GM19238 (cell line): ENCODE results near the gene ASCL5.
A peak's percentile ranks its signal among the peaks of the same experiment; 100 is the strongest.

Experiments used
- DNase-seq: peaks from one replicate; pipeline ENCODE4 v3.0.0; 2011; ENCODE audit warnings: low spot score; ENCODE audit not compliant: insufficient read length

ASCL5 gene

DNA sequence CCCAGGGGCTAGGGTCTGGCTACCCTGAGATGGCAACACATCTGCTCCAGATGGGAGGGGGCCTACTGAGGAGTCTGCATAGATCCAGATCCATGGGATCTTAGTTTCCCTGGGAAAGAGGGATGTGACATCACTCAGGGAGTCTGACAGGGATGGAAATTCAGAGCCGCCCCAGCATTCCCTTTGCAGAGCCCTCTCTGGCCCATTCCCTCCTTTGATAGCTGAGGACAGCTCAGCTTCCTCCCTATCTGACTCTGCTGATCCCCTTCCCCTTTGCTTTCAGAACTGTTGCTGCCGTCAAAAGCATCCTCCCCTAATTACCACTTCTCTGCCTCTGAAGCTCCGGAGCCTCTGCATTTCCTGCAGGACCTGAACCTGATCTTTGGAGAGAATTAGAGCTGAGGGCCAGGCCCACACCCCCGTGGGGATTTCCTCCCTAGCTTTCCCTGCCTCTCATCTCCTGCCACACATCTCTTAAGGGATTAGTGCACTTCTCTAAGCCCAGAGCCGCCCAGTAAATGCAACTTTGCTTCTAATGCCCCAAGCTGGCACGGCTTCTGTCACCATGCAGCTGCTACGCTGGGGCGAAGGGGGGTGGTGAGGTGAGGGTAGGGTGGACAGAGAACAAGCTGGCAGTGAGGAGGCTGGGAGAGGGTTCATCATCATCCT is 9.5 kb upstream of the ASCL5 start:
- no peak for DNase-seq

DNA sequence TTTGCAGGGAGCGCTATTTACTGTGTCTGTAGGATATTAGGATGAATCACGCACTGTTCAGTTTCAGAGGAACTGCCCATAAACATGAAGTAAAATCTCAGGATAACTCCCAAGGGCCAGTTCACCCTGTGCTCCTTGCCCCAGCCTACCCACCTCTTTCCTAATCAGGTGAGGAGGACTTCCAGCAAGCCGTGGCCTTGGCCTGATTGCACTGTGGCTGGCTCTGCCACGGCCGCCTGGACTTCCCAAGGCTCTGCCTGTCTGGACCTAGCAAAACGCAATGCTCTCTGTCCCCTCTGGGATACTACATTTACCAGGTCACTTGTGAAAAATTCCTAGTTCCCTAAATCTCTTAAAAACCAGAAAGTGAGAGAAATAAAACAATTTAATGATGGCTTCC is 7.4 kb upstream of the ASCL5 start:
- no peak for DNase-seq

- no peak for DNase-seq
Measured at GRCh38 chr1:201131398-201131797, 4.4 kb upstream of the ASCL5 start.

DNA sequence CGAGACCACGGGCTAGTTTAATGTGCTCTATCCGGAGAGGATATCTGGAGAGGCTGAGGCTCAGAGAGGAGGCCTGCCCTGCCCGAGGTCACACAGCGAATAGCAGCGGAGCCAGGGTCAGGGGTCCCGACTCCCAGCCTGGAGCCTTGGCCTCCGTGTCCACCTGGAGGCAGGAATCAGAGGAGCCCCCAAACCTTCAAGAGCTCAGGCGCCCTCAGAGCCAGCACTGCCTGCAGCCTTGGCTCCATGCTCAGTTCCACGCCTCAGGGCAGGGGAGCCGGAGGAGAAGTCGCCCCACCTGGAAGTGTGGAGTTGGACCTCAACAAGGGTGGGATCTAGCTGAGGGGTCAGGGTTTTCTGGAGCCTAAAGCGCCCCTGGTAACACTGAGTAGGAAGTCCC is 2.0 kb upstream of the ASCL5 start:
- DNase-seq: no peak

DNA sequence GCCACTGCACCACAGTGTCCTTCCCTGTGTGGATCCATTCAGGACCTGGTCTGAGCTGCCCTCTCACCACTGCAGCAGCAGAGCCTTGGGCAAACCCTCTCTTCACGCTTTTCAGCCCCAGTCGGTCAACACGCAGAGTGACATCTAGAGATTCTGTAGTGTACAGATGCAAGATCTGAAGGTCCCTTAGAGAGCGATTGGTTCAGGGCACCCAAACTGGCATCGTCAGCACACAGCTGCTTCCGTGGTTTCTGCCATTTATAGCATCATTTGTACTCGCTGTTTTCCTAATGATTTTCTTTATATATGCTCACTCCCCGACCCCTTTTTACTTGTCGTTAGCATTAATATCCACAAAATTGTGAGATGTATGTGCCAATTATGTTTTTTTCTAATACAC is 1.5 kb upstream of the ASCL5 start:
- DNase-seq: no peak

GRCh38 chr1:201127755-201128455 is 921 bp upstream of the ASCL5 start:
- no peak for DNase-seq

DNA sequence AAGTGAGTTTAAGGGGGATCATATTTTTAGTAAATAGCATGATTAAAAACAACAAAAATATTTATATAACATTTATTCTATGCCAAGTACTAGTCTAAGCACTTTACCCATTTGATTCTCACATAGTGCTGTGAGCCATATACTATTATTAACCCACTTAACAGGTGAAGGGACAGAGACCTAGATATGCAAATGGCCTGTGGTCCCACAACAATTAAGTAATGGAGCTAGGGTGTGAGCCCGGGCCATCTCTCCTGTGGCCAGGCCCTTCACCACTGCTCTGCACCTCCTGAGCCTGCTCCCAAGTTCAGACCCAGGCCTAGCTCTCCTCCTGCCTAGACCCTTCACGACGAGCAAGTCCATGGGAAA is 537 bp downstream of the ASCL5 start:
- DNase-seq: no peak

DNA sequence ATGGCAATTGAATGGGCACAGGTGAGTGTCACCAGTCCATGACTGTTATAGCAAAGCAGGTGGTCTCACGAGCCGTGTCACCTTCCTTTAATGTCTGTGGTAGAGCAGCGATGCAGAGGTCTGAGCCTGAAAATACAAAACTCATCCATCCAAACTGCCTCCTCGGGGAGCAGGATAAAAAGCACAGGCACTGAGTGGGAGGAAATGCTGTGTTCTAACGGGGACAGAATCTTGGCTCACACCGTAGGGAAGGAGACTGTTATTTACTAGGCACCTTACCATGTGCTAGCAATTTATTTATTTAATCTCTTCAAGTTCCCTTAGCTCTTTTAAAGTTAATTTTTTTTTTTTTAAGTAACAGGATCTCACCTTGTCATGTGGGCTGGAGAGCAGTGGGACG is 1.2 kb downstream of the ASCL5 start:
- no peak for DNase-seq

GRCh38 chr1:201125019-201125418 is 2.0 kb downstream of the ASCL5 start:
- DNase-seq: no peak

GRCh38 chr1:201123866-201124265 is 3.1 kb downstream of the ASCL5 start:
- no peak for DNase-seq

DNA sequence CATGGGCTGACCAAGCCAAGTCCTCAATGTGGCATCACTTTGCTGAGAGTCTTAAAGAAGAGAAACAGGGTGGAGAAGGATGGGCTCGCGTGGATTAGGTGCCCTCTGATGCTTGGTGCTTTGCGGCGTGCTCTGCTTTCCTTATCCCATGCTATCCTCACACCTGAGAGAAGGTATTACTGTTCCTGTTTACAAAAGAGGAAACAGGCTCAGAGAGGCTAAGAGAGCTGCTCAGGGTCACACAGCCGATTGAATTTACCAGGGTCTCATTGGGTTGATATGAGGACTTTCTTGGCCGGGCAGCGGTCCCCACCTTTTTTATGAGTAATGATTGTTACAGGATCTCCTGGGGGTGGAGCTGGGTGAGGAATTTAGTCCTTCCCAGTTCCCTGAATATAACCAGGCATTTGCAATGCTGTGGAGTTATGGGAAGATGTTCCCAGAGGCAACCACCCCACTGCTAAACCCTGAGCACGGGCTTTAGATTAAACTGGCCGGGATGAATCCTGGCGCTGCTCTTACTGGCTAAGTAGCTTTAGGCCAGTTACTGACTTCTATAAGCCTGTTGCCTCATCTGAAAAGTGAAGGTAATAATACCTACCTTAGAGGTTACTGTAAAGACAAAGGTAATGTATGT is 4.5 kb downstream of the ASCL5 start:
- DNase-seq: no peak

DNA sequence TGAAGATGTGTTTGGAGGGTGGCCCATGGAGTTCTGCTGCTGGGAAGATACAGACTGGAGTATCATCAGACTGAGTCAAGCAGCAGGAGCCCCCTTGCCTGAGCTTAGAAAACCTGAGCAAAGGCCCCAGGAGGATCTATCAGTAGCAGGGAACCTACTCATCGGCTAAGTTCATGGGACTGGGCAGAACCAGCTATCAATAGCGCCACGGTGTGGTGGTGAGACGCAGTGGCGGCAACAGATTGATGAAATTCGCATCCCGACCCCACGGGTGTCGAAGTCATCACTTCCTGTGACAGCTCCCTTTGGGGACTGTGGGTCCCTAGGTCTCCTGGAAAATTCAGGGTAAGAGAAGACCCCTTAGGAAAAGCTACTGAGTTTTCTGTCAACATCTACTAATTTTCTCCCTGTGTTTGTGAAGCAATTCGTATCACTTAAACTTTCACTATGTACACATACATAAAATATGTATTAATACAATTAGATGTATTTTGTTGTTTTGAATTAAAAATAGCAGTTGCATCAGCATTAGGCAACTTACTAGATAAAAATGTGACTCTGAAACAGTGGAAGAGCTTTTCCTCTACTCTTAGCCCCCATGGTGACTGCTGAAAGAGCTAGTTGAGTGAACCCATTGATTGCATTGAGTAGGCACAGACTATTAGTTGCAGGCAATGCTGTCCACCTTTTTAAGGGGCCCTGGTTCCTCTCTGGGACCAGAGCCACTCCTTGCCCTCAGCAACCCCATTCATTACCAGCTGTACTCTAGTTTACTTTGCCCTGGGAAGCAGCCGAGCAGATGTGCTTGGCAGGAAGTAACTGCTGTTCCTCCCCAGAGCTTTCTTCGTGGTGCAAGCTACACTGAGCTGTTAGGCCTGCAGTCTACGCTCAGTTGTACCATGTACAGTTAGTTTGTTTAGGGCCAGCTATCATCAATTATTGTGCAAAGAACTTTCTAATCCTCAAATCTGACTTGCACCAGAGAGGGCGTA is 7.5 kb downstream of the ASCL5 start:
- peak; percentile 64 for DNase-seq

DNA sequence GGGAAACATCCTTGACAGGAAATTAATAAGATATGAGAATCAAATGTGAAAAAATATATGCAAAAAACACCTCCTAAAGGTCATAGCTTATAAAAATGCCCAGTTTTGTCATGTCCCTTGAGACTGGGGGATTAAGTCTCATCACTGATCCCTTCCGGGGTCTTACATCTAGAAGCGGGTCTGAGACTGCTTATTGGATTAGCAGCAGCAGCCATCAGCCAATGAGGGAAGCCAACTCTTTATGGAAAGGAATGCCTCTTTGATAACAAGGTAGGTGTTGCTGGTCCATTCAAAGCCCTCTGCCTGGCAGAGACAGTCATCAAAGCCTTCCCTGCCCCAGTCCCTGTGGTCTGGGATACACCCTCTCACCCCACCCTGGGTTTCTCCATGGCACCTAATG is 10.9 kb downstream of the ASCL5 start:
- no peak for DNase-seq

- no peak for DNase-seq
Measured at GRCh38 chr1:201115390-201115937, 11.5 kb downstream of the ASCL5 start.

DNA sequence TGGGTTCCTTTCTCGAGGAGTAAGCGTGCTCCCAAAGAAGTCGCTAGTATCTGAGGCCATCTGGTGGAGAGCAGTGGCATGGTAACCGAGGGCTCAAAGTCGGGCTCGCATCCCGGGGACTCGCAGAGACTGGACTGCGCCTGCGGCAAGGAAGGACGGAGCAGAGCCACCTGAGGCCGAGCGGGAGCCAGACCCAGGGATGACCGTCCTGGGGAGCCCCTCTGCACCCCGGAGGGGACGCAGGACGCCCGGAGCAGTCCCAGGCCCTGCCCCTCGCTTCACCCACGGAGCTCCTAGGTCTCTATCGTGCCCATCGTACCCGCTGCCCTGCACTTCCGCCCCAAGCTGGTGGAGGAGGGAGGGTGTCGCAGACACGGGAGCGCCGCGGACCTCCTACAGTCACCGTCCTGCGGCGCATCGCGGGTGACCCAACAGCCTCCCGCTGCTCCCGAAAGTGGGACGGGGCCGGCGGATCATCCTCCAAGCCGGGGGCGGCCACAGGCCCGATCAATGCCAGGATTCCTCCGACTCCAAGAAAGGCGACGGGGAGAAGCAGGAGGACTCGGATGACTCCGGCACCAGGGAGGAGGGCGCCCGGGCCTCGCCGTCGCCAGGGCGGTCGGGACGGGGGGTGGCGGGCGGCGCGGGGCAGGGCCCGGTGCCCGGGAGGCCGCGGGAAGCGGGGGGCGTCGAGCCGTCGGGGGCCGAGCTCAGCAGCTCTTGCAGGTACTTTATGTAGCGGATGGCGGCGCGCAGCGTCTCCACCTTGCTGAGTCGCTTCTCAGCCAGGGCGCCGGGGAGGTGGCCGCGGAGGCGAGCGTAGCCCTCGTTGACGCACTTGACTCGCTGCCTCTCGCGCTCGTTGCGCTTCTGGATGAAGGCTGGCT is 12.5 kb downstream of the ASCL5 start:
- DNase-seq: peak; percentile 81

DNA sequence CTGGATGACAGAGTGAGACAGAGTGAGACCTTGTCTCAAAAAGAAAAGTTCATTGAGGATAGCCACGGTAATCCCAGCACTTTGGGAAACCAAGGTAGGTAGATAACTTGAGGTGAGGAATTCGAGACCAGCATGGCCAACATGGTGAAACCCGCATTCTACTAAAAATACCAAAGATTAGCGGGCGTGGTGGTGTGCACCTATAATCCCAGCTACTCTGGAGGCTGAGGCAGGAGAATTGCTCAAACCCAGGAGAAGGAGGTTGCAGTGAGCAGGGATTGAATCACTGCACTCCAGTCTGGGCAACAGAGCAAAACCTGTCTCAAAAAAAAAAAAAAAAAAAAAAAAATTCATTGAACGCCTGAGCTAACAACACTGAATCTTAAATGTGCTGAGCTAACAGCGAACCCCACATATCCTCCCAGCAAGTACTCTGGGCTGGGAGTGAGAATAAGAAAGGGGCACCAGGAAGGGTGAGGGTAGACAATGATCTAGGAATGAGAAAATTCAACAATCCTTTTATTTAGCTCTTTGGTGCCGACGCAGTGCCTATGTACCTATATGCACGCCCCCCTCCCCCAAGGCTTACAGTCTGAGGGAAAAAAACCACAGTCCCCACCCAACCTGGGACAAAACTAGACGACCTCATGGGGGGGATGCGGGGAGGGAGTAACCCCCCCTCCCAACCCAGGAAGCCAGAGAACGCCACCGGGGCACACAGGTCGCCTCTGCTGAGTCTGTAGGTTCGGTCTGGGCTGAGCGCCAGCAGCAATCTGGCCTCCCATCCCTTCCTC is 13.3 kb downstream of the ASCL5 start:
- no peak for DNase-seq

- no peak for DNase-seq
Measured at GRCh38 chr1:201112926-201113325, 14.1 kb downstream of the ASCL5 start.

DNA sequence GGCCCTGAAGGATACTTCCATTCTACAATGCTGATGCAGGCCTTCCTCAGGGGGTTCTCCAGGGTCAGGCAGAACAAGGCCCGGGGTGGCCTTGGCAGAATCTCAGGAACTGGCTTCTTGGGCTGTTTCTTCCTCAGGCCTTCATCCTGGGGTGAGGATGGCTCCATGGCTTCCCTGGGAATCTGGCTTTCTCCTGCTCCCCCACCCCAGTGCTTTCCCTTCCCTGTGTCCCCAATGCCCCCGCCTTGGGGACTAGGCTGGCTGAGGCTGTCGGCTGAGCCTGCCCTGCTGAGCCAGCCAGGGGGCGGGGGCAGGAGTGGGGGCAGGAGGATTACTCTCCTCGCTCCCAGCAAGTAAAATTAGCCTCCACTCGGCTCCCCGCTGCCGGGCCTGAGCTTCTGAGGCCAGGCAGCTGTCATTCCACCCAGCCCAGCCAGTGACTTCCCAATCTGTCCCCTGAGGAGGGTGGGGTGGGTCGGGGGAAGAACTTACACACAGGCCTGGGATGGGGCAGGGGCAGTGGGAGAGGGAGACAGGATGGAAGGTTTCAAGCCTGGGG is 14.7 kb downstream of the ASCL5 start, which contains the start of gene CACNA1S:
Gene CACNA1S, minus strand, starts transcription at position 254 of the 559 bp plus-strand sequence. Its CDS starts 87 bp downstream, at position 167.
- no peak for DNase-seq

- no peak for DNase-seq
Measured at GRCh38 chr1:201111672-201112071, 15.3 kb downstream of the ASCL5 start.
